Esophagus squamous epithelium (tissue), 4 donors: ENCODE results near the gene MSI1.

ENCODE experiments used
- POLR2A ChIP-seq, 4 donors: fragments of 450-650 bp; IDR thresholded peaks; one replicate each; pipeline ENCODE4 v1.6.1; 2017; ENCODE audit warnings: antibody characterized with exemption in 4 of 4, mild to moderate bottlenecking in 4 of 4, moderate library complexity in 3 of 4
- TF ChIP-seq, protein P1 (sequence below), 6 experiments: fragments of 450-650 bp in 4 of 6; fragments of 200-600 bp in 2 of 6; sonication (generic) in 2 of 6; IDR thresholded peaks; one replicate each; pipeline ENCODE4 v1.5.1; 2016 to 2019; ENCODE audit warnings: antibody characterized with exemption in 6 of 6, mild to moderate bottlenecking in 4 of 6, moderate library complexity in 4 of 6

GRCh38 chr12:120367924-120368788 lies 808 bp downstream of the MSI1 start:
- TF ChIP-seq, protein P1, sequence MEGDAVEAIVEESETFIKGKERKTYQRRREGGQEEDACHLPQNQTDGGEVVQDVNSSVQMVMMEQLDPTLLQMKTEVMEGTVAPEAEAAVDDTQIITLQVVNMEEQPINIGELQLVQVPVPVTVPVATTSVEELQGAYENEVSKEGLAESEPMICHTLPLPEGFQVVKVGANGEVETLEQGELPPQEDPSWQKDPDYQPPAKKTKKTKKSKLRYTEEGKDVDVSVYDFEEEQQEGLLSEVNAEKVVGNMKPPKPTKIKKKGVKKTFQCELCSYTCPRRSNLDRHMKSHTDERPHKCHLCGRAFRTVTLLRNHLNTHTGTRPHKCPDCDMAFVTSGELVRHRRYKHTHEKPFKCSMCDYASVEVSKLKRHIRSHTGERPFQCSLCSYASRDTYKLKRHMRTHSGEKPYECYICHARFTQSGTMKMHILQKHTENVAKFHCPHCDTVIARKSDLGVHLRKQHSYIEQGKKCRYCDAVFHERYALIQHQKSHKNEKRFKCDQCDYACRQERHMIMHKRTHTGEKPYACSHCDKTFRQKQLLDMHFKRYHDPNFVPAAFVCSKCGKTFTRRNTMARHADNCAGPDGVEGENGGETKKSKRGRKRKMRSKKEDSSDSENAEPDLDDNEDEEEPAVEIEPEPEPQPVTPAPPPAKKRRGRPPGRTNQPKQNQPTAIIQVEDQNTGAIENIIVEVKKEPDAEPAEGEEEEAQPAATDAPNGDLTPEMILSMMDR (IDR thresholded peaks at IDR 0.05) = no peak
- no peak for TF ChIP-seq POLR2A (IDR thresholded peaks at IDR 0.05)
